Spleen (tissue), 7 donors: ENCODE measurements around the gene PCNP.

Experiments used
- CTCF ChIP-seq, 11 experiments: fragments of 200-600 bp in 7 of 11; fragments of 450-650 bp in 4 of 11; sonication (generic) in 4 of 11; IDR thresholded peaks in 8 of 11; conservative IDR thresholded peaks in 3 of 11; 1 replicate in 7 of 11; 2 replicates in 4 of 11; pipeline versions ENCODE4 v1.4.0 to v1.8.0; 2016 to 2021; ENCODE audit warnings: antibody characterized with exemption in 11 of 11, inconsistent platforms in 4 of 11, mild to moderate bottlenecking in 1 of 11
- POLR2A ChIP-seq, 3 donors: fragments of 450-650 bp; IDR thresholded peaks; one replicate each; pipeline ENCODE4 v1.5.1; 2017; ENCODE audit warnings: antibody characterized with exemption in 3 of 3, mild to moderate bottlenecking in 1 of 3
- POLR2AphosphoS5 ChIP-seq, 3 donors: sonication (generic); formaldehyde crosslinking; IDR thresholded peaks; one replicate each; pipeline ENCODE4 v1.5.1; 2017; ENCODE audit warnings: antibody characterized with exemption in 3 of 3
- donor health status: DM: no; HTN: no; CAD: no; lungs with moderate emphysema.
- donor health status: DM: no; HTN: no; CAD: no.
- donor health status: DM: no; HTN: no; CAD: no.

GRCh38 chr3:101640256-101640655 is 66.3 kb downstream of the PCNP start:
- TF ChIP-seq CTCF (IDR thresholded peaks at IDR 0.05 in 8 of 11, conservative IDR thresholded peaks at IDR 0.05 in 3 of 11) (no peak), POLR2A (IDR thresholded peaks at IDR 0.05) (no peak), POLR2AphosphoS5 (IDR thresholded peaks at IDR 0.05) (no peak)
